GM13976 (cell line): ENCODE results near the gene HDAC8.
"Not testable (repeated sequence)": the region's sequence is repeated elsewhere in the genome, so short reads cannot be mapped to it uniquely, and the experiment has no call there.

ENCODE experiments used
- DNase-seq: peaks from one replicate; pipeline ENCODE4 v3.0.0; 2012; ENCODE audit warnings: low spot score
- in situ Hi-C: fragments of 300-500 bp; cut with MboI; formaldehyde crosslinking; loops from one replicate; pipeline ENCODE4 v1.12.0; 2022; ENCODE audit warnings: low sequenced_read_pairs, mixed read lengths, inconsistent platforms; ENCODE audit not compliant: unreplicated experiment
- TF ChIP-seq, protein P1 (sequence below): IDR thresholded peaks from 2 replicates; pipeline ENCODE4 v1.5.1; 2012; ENCODE audit warnings: borderline replicate concordance, mild to moderate bottlenecking; ENCODE audit not compliant: insufficient read depth; ENCODE audit errors: extremely low read depth, missing control alignments, control extremely low read depth

The HDAC8 gene

DNA sequence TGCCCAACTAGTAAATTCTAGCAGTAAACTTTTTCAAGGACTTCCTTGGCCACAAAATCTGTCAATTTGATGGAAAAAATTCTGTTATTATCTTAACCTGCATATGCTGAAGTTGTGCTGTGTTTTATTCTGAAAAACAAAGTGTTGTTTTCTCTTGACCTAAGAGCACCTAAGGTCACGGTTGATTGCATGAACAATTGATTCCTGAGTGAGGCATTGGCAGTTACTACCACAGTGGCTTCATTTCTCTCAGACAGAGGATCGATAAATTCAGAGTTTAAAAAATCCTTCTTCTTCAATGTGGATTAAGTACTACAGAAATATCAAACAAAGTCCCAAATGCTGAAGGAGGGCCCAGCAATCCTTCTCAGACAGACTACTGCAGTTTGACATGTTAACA, 6.2 kb downstream of the HDAC8 start:
- DNase-seq, result no peak
- in situ Hi-C loops, result no loop called here

DNA sequence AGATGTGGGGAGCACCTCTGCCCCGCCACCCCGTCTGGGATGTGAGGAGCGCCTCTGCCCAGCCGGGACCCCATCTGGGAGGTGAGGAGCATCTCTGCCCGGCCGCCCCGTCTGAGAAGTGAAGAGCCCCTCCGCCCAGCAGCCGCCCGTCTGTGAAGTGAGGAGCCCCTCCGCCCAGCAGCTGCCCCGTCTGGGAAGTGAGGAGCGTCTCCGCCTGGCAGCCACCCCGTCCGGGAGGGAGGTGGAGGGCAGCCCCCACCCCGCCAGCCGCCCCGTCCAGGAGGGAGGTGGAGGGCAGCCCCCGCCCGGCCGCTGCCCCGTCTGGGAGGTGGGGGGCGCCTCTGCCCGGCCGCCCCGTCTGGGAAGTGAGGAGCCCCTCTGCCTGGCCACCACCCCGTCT, 13.0 kb downstream of the HDAC8 start:
- DNase-seq, in situ Hi-C loops: not testable (repeated sequence)

More for the DNA sequence above, 6.2 kb downstream of the HDAC8 start:
- TF ChIP-seq, protein P1, sequence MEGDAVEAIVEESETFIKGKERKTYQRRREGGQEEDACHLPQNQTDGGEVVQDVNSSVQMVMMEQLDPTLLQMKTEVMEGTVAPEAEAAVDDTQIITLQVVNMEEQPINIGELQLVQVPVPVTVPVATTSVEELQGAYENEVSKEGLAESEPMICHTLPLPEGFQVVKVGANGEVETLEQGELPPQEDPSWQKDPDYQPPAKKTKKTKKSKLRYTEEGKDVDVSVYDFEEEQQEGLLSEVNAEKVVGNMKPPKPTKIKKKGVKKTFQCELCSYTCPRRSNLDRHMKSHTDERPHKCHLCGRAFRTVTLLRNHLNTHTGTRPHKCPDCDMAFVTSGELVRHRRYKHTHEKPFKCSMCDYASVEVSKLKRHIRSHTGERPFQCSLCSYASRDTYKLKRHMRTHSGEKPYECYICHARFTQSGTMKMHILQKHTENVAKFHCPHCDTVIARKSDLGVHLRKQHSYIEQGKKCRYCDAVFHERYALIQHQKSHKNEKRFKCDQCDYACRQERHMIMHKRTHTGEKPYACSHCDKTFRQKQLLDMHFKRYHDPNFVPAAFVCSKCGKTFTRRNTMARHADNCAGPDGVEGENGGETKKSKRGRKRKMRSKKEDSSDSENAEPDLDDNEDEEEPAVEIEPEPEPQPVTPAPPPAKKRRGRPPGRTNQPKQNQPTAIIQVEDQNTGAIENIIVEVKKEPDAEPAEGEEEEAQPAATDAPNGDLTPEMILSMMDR, result no peak

DNA sequence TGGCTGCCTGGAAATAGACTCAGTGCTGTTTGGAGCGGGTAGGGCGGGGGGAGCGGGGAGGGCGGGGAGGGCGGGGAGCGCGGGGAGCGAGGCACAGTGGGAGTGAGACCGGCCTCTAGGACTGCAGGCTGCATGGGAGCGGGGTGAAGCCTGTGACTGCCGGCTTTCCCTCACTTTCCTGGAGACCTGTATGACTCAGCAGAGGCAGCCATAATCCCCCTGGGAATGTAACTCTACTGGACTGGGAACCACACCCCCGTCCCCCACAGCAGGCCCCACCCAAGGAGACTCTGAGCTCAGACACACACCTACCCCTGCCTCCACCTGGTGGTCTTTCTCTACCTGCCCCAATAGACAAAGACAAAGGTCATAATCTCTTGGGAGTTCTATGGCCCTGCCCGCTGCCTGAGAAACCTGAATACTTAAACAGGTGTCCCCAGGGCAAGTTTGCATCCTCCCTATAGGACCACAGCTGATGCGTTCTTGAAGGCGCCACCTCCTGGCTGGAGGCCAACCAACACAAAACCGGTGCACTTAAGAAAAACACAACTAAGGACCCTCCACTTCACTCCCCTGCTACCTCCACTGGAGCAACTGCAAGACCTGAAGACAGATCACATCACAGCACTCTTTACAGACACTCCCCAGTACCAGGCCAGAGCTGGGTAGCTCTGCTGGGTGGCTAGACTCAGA, 18.0 kb downstream of the HDAC8 start:
- in situ Hi-C loops, result no loop called here
- TF ChIP-seq, protein P1, result no peak

GRCh38 chrX:72552443-72552842, 20.2 kb downstream of the HDAC8 start:
- in situ Hi-C loops, result not testable (repeated sequence)

More for the DNA sequence above, 18.0 kb downstream of the HDAC8 start:
- DNase-seq, result no peak

DNA sequence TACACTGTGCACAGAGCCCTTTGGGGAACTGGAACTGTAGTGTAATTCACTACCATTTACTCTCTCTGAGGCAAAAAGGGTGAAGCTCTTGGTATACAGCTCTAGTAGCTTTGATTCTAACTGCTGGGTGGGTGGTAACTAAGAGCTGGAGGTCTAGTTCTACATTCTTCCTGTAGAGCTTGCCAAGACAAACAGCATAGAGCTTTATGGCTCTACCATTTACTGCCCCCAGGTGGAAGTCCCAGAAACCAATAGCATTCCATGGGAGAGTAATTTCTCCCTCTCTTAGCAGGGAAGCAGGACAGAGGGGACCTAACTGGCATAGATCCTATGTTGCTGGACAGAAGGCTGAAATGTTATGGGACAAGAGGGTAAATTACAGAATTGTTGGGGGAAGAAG, 26.7 kb downstream of the HDAC8 start:
- TF ChIP-seq, protein P1, result no peak

More at GRCh38 chrX:72552443-72552842, 20.2 kb downstream of the HDAC8 start:
- not testable (repeated sequence) for DNase-seq

DNA sequence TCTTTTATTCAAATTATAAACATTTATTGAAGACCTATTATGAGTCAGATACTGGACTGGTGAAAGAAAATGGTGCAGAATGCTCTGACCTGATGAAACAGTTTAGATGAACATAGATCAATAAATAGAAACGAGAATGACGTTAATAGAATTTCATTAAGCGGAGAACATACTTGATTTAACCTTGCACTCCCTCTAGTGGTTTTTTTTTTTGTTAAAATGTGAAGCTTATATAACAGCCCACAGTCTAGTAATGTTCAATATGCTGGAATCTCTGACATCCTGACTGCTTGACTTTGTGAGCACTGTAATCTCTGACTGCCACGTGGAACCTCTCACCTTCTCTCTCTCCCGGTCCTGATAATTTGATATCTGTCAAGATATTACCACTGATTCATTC, 32.3 kb downstream of the HDAC8 start:
- TF ChIP-seq, protein P1, result no peak
- DNase-seq, result no peak
- in situ Hi-C loops, result loop anchor here (25.0 kb wide), 2 partner anchors 253 to 528 kb away; partner anchors contain the start of gene RPS4X

More for the DNA sequence above, 26.7 kb downstream of the HDAC8 start:
- DNase-seq, result no peak
- in situ Hi-C loops, result loop anchor here (25.0 kb wide), 2 partner anchors 259 to 534 kb away; partner anchors contain the start of gene RPS4X

- in situ Hi-C loops, result loop anchor here (25.0 kb wide), 2 partner anchors 253 to 528 kb away; partner anchors contain the start of gene RPS4X
- DNase-seq, result no peak
- TF ChIP-seq, protein P1, result no peak
These were observed 32.8 kb downstream of the HDAC8 start for GRCh38 chrX:72539822-72540221.

DNA sequence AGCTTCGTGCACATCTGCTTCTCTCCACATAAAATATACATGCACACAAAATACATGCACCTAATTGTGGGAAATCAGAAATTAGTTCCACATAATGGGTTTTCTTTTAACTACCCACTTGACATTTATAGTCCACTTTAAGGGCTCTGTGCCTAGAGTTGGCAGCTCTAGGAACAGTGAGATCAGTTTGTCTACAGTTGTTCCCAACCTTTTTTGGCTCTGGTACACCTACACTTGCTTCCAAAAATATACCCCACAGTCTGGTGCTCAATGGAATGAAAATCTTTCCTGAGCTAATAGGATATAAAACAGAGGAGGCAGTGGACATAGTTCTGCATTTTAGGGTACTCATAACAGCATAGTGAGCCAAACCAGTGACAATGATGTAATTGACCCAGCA, 36.1 kb downstream of the HDAC8 start:
- TF ChIP-seq, protein P1, result no peak
- in situ Hi-C loops, result loop anchor here (25.0 kb wide), 2 partner anchors 249 to 524 kb away; partner anchors contain the start of gene RPS4X
- no peak for DNase-seq
